Fibroblast of skin of abdomen (primary cell): Measurements from ENCODE around the gene KLHL15.
"Not testable (repeated sequence)": the region's sequence is repeated elsewhere in the genome, so short reads cannot be mapped to it uniquely, and the experiment has no call there.

ENCODE experiments used
- DNase-seq: peaks from one replicate; pipeline ENCODE4 v3.0.0-alpha.2; 2013

KLHL15 gene

GRCh38 chrX:24014388-24015018, 12.5 kb downstream of the KLHL15 start:
- no peak for DNase-seq

GRCh38 chrX:24012266-24012665, 14.7 kb downstream of the KLHL15 start:
- DNase-seq = no peak

DNA sequence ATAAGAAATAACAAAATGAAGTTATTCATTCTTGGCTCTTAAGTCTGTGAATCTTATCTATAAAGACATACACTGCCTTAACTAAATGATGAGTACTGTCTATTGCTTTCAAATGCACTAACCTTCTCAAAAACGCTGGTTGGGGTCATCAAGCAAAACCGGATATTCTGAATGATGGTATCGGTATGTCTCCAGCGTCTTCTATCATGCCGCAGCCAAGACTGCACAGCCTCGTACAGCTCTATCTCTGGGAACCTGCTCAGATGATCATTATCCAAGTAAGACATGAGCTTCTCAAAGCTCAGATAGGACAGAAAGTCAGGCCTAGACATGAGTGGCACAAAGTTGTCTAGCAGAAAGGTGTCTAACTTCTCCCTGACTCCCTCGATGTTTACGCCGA, 21.1 kb downstream of the KLHL15 start:
- no peak for DNase-seq

- no peak for DNase-seq
Measured at GRCh38 chrX:24005028-24005427, 22.0 kb downstream of the KLHL15 start.

GRCh38 chrX:24002792-24003191, 24.2 kb downstream of the KLHL15 start:
- no peak for DNase-seq

DNA sequence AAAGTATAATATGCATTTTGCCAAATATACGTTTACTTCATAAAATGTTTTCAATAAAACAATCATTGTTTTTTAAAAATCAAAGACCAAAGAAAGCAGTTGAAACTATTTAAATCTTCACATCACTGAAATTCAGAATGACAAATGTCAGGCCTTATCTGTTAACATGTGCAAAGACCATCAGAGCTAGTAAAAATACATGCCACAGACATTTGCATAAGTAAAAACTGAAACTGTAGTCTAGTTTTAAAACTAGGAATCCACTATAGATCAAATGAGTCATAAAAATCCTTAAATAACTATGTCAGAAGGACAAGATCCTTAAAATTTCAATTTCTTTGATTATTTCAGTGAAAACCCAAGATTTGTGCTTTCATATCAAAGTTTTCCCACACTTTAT, 24.8 kb downstream of the KLHL15 start:
- no peak for DNase-seq

- DNase-seq = no peak
Measured at GRCh38 chrX:23999671-24000070, 27.3 kb downstream of the KLHL15 start.

- DNase-seq = no peak
Measured at GRCh38 chrX:23993012-23993633, 33.9 kb downstream of the KLHL15 start.

- DNase-seq = no peak
Measured at GRCh38 chrX:23992431-23992830, 34.6 kb downstream of the KLHL15 start.

GRCh38 chrX:23990455-23990854, 36.5 kb downstream of the KLHL15 start:
- DNase-seq = no peak

DNA sequence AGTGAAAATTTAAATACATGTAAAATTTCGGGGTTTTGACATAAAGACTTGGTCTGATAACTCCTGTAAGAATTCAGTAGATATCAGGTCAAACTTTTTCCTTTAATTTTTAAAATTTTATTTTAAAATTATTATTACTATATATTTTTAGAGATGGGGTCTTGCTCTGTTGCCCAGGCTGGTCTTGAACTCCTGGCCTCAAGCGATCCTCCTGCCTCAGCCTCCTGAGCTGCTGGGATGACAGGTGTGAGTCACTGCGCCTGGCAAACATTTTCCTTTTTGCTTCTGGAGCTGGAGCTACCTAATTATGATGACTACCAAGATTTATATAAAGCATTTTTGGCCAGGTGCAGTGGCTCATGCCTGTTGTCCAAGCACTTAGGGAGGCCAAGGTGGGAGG, 37.3 kb downstream of the KLHL15 start:
- no peak for DNase-seq

DNA sequence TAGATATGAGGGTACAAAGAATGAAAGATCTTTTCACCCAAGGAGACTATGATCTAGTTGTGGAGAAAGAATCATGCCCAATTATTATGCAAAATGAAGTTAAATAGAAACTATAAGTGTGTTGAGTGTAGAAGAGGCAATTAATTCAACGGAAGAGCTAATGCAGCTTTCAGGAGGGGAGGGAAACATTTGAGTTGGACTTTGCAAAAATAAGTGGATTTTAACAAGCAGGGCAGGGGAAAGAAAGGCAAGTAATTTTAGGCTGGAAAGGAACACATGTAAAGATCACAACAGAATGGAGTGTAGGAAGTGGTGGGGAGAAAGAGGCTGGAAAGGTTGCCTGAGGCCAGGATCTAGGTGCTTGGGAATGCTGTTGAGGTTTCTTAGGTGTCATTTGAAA, 44.1 kb downstream of the KLHL15 start:
- no peak for DNase-seq

DNA sequence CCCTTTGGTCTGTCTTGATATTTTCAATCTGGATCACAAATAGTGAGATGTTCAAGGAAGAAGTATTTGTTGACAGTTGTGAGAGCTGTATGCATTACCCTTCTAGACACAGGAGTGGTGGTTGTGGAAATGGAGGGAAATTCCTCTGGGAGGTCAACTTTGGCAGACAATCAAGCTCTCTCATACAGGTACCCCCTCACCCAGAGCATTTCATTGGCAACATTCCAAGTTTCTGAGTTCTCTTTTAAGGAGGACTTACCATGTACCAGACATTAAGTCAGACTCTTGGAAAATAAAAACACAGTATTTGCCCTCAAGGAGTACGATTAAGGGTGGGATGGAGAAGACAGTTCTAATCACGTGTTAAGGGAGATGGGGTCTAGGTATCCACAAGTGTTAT, 45.3 kb downstream of the KLHL15 start:
- no peak for DNase-seq

DNA sequence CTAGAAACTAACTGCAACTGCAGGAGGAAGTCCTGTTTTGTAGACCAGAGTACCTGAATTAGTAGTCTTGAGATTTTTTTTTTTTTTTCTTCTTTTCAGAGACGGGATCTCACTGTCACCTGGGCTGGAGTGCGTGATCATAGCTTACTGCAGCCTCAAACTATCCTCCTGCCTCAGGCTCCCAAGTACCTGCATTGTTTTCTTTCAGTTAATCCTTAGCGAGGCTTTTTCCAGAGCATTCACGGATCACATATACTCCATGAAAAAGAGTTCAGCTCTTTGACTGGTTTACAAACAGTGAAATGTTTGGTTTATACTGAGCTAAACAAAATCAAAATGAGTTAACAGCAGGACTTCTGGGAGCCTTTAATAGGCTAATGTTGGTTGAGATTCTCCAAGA, 45.8 kb downstream of the KLHL15 start:
- DNase-seq = no peak

DNA sequence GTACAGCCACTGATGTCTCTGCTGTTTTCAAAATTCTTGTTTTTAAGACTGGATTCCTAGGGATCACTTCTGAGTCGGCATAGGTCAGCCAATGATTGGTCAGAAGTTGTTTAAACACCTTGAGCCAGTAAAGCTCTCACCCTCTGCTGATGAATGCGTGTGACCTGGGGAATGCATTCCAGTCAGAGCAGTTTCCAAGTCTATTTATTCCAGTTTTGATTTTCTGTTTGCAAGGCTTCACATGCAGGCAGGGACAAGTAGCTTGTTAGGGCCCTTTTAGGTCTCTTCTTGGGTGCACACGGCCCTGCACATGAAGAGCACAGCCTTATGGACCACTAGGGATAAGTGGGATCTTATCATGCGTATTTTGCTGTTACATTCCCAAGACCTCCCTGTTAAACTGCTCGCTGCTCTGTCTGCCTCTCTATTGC, 47.0 kb downstream of the KLHL15 start:
- DNase-seq = no peak

DNA sequence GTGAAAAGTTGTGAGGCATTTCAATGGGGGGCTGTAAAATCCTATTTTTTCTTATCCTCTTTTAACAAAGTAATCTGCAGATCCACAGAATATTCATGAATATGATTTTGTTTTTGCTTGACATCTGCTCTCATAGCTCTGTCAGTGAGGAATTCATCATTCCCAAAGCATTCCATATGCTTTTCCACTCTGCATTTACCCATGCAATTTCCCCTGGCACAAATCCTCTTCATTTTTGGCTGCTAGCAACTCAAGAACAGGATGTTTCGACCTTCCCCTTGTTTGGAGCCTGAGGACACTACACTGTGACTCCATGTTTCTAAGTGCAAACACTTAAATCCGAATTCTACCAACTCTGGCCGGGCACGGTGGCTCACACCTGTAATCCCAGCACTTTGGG, 48.5 kb downstream of the KLHL15 start:
- DNase-seq = peak; percentile 10

DNA sequence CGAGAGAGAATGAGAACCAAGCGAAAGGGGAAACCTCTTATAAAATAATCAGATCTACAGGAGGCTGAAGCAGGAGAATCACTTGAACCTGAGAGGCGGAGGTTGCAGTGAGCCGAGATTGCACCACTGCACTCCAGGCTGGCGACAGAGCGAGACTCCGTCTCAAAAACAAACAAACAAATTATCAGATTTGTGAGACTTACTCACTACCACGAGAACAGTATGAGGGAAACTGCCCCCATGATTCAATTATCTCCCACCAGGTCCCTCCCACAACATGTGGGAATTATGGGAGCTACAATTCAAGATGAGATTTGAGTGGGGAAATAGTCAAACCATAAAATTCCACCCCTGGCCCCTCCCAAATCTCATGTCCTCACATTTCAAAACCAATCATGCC, 61.4 kb downstream of the KLHL15 start:
- not testable (repeated sequence) for DNase-seq

DNA sequence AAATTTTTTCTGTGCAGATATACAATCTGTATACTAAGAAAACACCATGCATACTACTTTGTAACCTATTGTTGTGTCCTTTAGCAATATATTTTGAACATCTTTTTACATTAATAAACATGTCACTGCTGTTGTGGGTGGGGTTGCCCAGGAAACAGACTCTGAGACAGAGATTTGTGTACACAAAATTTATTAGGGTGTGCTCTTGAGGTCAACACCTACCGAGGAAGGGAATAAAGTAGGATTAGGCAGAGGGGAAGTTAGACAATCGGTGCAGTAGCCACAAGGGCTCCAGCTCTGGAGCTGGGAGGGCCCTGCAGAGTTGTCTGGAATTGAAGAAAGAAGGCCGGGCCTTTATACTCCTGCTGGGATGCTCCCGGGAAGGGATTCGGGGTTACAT, 62.8 kb downstream of the KLHL15 start:
- DNase-seq = no peak

DNA sequence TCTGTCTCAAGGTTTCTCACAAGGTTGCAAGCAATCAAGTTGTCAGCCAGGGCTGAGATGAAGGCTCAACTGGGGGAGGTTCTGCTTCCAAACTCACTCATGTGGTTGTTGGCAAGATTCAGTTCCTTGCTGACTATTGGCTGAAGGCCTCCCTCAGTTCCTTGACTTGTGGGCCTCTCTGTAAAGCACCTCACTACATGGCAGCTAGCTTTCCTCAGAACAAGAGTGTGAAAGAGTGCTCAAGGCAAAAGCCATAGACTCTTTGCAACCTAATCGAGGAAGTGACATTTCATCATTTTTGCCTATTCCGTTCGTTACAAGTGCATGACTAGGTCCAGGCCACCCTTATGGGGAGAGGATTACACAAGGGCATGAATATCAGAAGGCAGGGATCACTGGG, 67.2 kb downstream of the KLHL15 start:
- no peak for DNase-seq

DNA sequence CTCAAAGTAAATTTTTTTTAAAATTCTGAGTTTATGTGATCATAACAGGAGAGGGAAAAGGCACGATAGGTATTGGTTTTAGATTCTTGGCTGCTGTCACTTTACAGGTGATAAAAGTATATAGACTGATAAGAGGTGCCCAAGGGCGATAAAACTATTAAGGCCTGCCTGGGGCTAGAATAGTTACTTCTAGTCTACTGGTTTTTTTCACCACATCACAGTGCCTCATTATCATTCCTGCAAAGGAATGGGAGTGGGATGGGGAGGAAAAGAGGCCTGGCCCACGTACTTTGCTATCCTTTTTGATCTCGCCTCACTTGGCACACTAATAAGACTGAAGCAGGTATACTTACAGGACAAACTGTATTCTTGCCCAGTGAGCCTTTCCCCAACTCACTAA, 72.6 kb downstream of the KLHL15 start:
- DNase-seq = no peak

GRCh38 chrX:23953908-23954269, 73.1 kb downstream of the KLHL15 start:
- no peak for DNase-seq

DNA sequence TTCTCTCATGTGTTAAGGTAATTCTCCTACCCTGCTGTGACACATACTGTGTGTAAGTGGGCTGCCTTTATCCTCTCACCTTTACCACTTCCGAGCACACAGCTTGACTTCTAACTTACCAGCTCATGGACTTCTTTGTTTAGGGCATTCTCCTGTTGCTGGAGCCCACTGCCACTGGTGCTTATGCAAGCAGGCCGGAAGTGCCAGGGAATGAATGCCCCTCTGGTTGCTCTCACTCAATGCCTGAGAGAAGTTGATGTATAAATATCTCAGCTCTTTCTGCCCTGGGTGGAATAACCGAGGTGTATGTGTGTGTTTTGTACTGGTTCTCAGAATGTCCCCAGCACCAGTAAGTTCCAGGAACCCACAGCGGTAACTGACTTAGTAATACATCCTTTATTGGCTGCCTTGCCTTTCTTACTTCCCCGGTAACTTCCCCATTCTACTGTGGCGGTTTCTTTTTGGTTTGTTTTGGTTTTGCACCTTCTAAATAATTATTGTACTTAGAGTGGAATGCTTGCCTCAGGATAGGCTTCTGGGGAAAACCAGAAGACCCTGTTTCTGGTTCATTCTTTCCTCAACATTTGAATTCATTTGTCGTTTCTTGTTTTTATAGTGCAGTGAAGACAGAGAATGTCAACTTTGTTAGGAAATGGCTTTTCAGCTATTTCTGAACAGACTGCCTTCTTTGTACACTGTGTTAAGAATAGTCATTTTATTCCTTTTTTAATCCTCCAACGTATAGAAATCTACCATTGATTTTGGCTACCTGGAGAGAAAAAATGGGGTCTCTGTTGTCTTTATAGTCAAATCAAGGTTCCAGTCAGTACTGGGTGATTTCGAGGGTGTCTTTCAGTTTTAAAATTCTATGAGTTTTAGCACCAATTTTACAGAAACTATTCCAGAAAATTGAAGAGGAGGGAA, 73.7 kb downstream of the KLHL15 start:
- no peak for DNase-seq

DNA sequence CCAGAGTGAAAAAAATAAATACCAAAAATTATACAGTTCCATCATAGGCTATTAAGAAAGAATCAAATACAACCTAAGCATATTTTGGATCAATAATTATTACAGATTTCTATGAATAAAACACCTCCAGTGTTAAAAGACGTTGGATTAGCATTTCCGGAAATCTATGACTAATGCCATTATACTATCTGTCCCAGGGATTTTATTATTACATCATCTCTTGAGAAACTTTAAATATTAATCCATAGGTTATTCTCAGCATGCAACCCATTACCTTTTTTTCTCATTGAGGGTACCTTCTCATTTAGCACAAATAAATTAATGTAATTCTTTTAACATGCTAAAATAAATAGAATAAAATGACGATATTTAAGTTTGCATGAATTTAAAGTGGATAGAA, 74.6 kb downstream of the KLHL15 start:
- no peak for DNase-seq

DNA sequence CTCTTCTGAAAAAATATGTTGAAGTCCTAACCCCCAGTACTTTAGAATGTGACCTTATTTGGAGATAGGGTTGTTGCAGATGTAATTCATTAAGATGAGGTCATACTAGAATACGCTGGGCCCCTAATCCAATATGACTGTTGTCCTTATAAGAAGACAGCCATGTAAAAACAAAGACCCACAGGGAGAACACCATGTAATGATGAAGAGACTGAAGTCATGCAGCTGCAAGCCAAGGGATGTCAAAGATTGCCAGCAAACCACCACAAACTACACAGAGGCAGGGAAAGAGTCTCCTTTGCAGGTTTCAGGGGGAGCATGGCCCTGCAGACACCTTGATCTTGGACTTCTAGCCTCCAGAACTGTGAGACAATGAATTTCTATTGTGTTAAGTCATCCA, 81.8 kb downstream of the KLHL15 start:
- DNase-seq = peak; percentile 9
